ENCODE results near the gene TOX3. TPM values are rescaled to one million over a fixed set of nuclear protein-coding genes. Genes with fewer than 3 reads are reported as not detected.

Gene TOX3
- polyA plus RNA-seq, 1 of the 3 experiments (the other 2 are of a cell fraction): not detected

- TF ChIP-seq, protein P1, sequence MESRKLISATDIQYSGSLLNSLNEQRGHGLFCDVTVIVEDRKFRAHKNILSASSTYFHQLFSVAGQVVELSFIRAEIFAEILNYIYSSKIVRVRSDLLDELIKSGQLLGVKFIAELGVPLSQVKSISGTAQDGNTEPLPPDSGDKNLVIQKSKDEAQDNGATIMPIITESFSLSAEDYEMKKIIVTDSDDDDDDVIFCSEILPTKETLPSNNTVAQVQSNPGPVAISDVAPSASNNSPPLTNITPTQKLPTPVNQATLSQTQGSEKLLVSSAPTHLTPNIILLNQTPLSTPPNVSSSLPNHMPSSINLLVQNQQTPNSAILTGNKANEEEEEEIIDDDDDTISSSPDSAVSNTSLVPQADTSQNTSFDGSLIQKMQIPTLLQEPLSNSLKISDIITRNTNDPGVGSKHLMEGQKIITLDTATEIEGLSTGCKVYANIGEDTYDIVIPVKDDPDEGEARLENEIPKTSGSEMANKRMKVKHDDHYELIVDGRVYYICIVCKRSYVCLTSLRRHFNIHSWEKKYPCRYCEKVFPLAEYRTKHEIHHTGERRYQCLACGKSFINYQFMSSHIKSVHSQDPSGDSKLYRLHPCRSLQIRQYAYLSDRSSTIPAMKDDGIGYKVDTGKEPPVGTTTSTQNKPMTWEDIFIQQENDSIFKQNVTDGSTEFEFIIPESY (IDR thresholded peaks at IDR 0.05; ENCODE audit: borderline replicate concordance, low read depth): no peak
- TF ChIP-seq, protein P2, sequence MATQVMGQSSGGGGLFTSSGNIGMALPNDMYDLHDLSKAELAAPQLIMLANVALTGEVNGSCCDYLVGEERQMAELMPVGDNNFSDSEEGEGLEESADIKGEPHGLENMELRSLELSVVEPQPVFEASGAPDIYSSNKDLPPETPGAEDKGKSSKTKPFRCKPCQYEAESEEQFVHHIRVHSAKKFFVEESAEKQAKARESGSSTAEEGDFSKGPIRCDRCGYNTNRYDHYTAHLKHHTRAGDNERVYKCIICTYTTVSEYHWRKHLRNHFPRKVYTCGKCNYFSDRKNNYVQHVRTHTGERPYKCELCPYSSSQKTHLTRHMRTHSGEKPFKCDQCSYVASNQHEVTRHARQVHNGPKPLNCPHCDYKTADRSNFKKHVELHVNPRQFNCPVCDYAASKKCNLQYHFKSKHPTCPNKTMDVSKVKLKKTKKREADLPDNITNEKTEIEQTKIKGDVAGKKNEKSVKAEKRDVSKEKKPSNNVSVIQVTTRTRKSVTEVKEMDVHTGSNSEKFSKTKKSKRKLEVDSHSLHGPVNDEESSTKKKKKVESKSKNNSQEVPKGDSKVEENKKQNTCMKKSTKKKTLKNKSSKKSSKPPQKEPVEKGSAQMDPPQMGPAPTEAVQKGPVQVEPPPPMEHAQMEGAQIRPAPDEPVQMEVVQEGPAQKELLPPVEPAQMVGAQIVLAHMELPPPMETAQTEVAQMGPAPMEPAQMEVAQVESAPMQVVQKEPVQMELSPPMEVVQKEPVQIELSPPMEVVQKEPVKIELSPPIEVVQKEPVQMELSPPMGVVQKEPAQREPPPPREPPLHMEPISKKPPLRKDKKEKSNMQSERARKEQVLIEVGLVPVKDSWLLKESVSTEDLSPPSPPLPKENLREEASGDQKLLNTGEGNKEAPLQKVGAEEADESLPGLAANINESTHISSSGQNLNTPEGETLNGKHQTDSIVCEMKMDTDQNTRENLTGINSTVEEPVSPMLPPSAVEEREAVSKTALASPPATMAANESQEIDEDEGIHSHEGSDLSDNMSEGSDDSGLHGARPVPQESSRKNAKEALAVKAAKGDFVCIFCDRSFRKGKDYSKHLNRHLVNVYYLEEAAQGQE (IDR thresholded peaks at IDR 0.05; ENCODE audit: low read depth, low read length): no peak
- no peak for TF ChIP-seq RCOR1 (IDR thresholded peaks at IDR 0.05; ENCODE audit: low read length)
- no peak for TF ChIP-seq RFX5 (IDR thresholded peaks at IDR 0.05; ENCODE audit: low read length)
These were observed 96.7 kb downstream of the TOX3 start (continued) for GRCh38 chr16:52450241-52450640.

- Histone ChIP-seq H3K4me2 (no peak overlapping the region), H4K20me1 (ENCODE audit: insufficient read depth) (no peaks in the 10 kb centered on the region), H3K36me3 (replicated peaks in 1 of 2; ENCODE audit: control insufficient read depth in 1 of 2, insufficient read depth in 2 of 2, low read length in 1 of 2) (no peaks in the 10 kb centered on the region), H3F3A (replicated peaks; ENCODE audit: insufficient read depth) (no peaks in the 10 kb centered on the region), H3K4me1 (ENCODE audit: control insufficient read depth in 1 of 2, insufficient read depth in 2 of 2, low read depth in 1 of 2, low read length in 1 of 2) (no peaks in the 10 kb centered on the region), H3K27me3 (ENCODE audit: insufficient read depth) (no peaks in the 10 kb centered on the region), H3K4me3 (ENCODE audit: low read depth in 2 of 2, low read length in 1 of 2) (no peak overlapping the region), H3K9ac (no peak overlapping the region), H3K27ac (ENCODE audit: low read depth in 2 of 2, low read length in 1 of 2) (no peak overlapping the region), H2AFZ (ENCODE audit: low read depth) (no peak overlapping the region), H3K79me2 (ENCODE audit: insufficient read depth) (no peaks in the 10 kb centered on the region), H3K9me3 (no peaks in the 10 kb centered on the region), H3K9me2 (no peaks in the 10 kb centered on the region)
- no peak for DNase-seq
- WGBS (ENCODE audit: low lambda C conversion rate): 1% methylated on average over 4 of the region's 4 CpGs
- ChIA-PET CTCF (no interaction called here), POLR2A (no interaction called here)
- TF ChIP-seq YY1 (IDR thresholded peaks at IDR 0.05; ENCODE audit: low read depth) (no peak), NFIC (IDR thresholded peaks at IDR 0.05; ENCODE audit: borderline replicate concordance) (no peak)
These were observed 100.9 kb downstream of the TOX3 start for GRCh38 chr16:52446080-52446479.

GRCh38 chr16:52441886-52442285, 105.1 kb downstream of the TOX3 start:
- H3K4me1 ChIP-seq (ENCODE audit: control insufficient read depth in 1 of 2, insufficient read depth in 2 of 2, low read depth in 1 of 2, low read length in 1 of 2): no peaks in the 10 kb centered on the region
- H3K4me2 ChIP-seq: no peak overlapping the region
- no peak overlapping the region for H3K9ac ChIP-seq
- H3K9me3 ChIP-seq: no peaks in the 10 kb centered on the region
- no peak overlapping the region for H2AFZ ChIP-seq (ENCODE audit: low read depth)
- H3K36me3 ChIP-seq (replicated peaks in 1 of 2; ENCODE audit: control insufficient read depth in 1 of 2, insufficient read depth in 2 of 2, low read length in 1 of 2): no peaks in the 10 kb centered on the region
- no peak overlapping the region for H3K27ac ChIP-seq (ENCODE audit: low read depth in 2 of 2, low read length in 1 of 2)
- H3K4me3 ChIP-seq (ENCODE audit: low read depth in 2 of 2, low read length in 1 of 2): no peak overlapping the region
- ChIA-PET CTCF (interaction anchor here (0.5 kb wide), 1 partner anchor 1477 kb away, joined by 3 read pairs; no protein-coding TSS in a partner anchor), POLR2A (no interaction called here)
- no peaks in the 10 kb centered on the region for H3K79me2 ChIP-seq (ENCODE audit: insufficient read depth)
- no peak for DNase-seq
- TF ChIP-seq FOXM1 (IDR thresholded peaks at IDR 0.05; ENCODE audit: low read depth): no peak
- TF ChIP-seq FOXJ3 (CRISPR knock-in tag; IDR thresholded peaks at IDR 0.05): no peak
- no peak for TF ChIP-seq RAD21 (IDR thresholded peaks at IDR 0.05; ENCODE audit: low read length)
- TF ChIP-seq EZH2phosphoT487 (IDR thresholded peaks at IDR 0.05; ENCODE audit: borderline replicate concordance, low read depth): no peak
- TF ChIP-seq, protein P1 (IDR thresholded peaks at IDR 0.05; ENCODE audit: borderline replicate concordance, low read depth): no peak
- TF ChIP-seq, protein P3, sequence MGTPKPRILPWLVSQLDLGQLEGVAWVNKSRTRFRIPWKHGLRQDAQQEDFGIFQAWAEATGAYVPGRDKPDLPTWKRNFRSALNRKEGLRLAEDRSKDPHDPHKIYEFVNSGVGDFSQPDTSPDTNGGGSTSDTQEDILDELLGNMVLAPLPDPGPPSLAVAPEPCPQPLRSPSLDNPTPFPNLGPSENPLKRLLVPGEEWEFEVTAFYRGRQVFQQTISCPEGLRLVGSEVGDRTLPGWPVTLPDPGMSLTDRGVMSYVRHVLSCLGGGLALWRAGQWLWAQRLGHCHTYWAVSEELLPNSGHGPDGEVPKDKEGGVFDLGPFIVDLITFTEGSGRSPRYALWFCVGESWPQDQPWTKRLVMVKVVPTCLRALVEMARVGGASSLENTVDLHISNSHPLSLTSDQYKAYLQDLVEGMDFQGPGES (IDR thresholded peaks at IDR 0.05; ENCODE audit: low read depth, low read length): no peak
- no peak for TF ChIP-seq TEAD4 (IDR thresholded peaks at IDR 0.05; ENCODE audit: borderline replicate concordance, insufficient read depth)
- TF ChIP-seq RCOR1 (IDR thresholded peaks at IDR 0.05; ENCODE audit: low read length): no peak
- TF ChIP-seq RXRA (IDR thresholded peaks at IDR 0.05; ENCODE audit: borderline replicate concordance, low read depth): no peak
- no peak for TF ChIP-seq GATA2 (CRISPR knock-in tag; IDR thresholded peaks at IDR 0.05)
- no peak for TF ChIP-seq RFX5 (IDR thresholded peaks at IDR 0.05; ENCODE audit: low read length)
- no peak for TF ChIP-seq SIN3A (IDR thresholded peaks at IDR 0.05; ENCODE audit: borderline replicate concordance, low read depth, low read length)
- no peaks in the 10 kb centered on the region for H3K27me3 ChIP-seq (ENCODE audit: insufficient read depth)
- WGBS (ENCODE audit: low lambda C conversion rate): 37% methylated on average over 3 of the region's 3 CpGs
- H4K20me1 ChIP-seq (ENCODE audit: insufficient read depth): no peaks in the 10 kb centered on the region
- H3F3A ChIP-seq (replicated peaks; ENCODE audit: insufficient read depth): no peaks in the 10 kb centered on the region
- H3K9me2 ChIP-seq: no peaks in the 10 kb centered on the region
